T-cell (primary cell): ENCODE data around the gene NHSL1. TPM values are rescaled to one million over a fixed set of nuclear protein-coding genes. Genes with fewer than 3 reads are reported as not detected.

Source experiments
- ATAC-seq, 4 experiments: fragments of 200-7000 bp in 3 of 4; fragments of 150-1000 bp in 1 of 4; cut with Tn5 transposase; replicated peaks in 1 of 4; 1 replicate in 3 of 4; 2 replicates in 1 of 4; pipeline ENCODE4 v1.10.0; 2021; ENCODE audit warnings: moderate library complexity in 3 of 4, mild to moderate bottlenecking in 2 of 4, moderate number of reproducible peaks in 1 of 4
- CTCF ChIA-PET, 2 donors: fragments of 300-600 bp; sonication (Branson Sonifier 250); formaldehyde crosslinking; loops; one replicate each; lab custom pipeline; 2022; ENCODE audit warnings: antibody characterized with exemption in 2 of 2; lab: Charles Lee
- POLR2A ChIA-PET, 2 donors: fragments of 300-600 bp; sonication (Branson Sonifier 250); formaldehyde crosslinking; loops; one replicate each; lab custom pipeline; 2022; ENCODE audit warnings: antibody characterized with exemption in 2 of 2; lab: Charles Lee
- DNase-seq, 35 experiments: peaks; one replicate each; pipeline versions ENCODE4 v3.0.0 to v3.0.0-alpha.2; 2013 to 2023
- H3K27ac ChIP-seq: one replicate; pipeline ENCODE4 v1.5.1; 2013; ENCODE audit warnings: low read length
- H3K27me3 ChIP-seq, 2 experiments: replicated peaks in 1 of 2; 1 replicate in 1 of 2; 2 replicates in 1 of 2; pipeline versions ENCODE4 v1.6.1 to v1.7.0; 2013; ENCODE audit warnings: low read length in 1 of 2, mixed read lengths in 1 of 2; ENCODE audit not compliant: control insufficient read depth in 2 of 2, insufficient read depth in 2 of 2; ENCODE audit errors: extremely low read depth in 1 of 2
- H3K36me3 ChIP-seq, 2 donors: 1 replicate in 1 of 2; 2 replicates in 1 of 2; pipeline versions ENCODE4 v1.6.1 to v1.7.0; 2013; ENCODE audit warnings: low read length in 1 of 2; ENCODE audit not compliant: control insufficient read depth in 2 of 2, insufficient read depth in 1 of 2; ENCODE audit errors: extremely low read depth in 1 of 2
- H3K4me1 ChIP-seq, 2 experiments: 1 replicate in 1 of 2; 2 replicates in 1 of 2; pipeline versions ENCODE4 v1.6.1 to v1.7.0; 2013; ENCODE audit warnings: low read length in 2 of 2, mixed read lengths in 1 of 2; ENCODE audit not compliant: insufficient read depth in 2 of 2, control insufficient read depth in 1 of 2; ENCODE audit errors: extremely low read depth in 1 of 2
- H3K4me3 ChIP-seq, 2 donors: 1 replicate in 1 of 2; 2 replicates in 1 of 2; pipeline versions ENCODE4 v1.5.1 to v1.7.0; 2013; ENCODE audit warnings: mild to moderate bottlenecking in 2 of 2, low read length in 1 of 2, moderate library complexity in 1 of 2; ENCODE audit not compliant: control insufficient read depth in 1 of 2; ENCODE audit errors: extremely low read depth in 1 of 2
- H3K9me3 ChIP-seq: 2 replicates; pipeline ENCODE4 v1.7.0; 2013
- H3K27ac Mint-ChIP-seq, 2 donors: one replicate each; pipeline ENCODE4 v1.8.0; 2020 to 2021; ENCODE audit warnings: mild to moderate bottlenecking in 2 of 2, mixed read lengths in 2 of 2
- H3K27me3 Mint-ChIP-seq, 2 donors: one replicate each; pipeline ENCODE4 v1.8.0; 2021 to 2022; ENCODE audit warnings: mixed read lengths in 2 of 2
- H3K36me3 Mint-ChIP-seq: one replicate; pipeline ENCODE4 v1.8.0; 2021; ENCODE audit warnings: mixed read lengths
- H3K4me1 Mint-ChIP-seq, 3 donors: one replicate each; pipeline ENCODE4 v1.8.0; 2020 to 2022; ENCODE audit warnings: mixed read lengths in 3 of 3, mild to moderate bottlenecking in 1 of 3
- H3K4me3 Mint-ChIP-seq, 3 donors: one replicate each; pipeline ENCODE4 v1.8.0; 2020 to 2022; ENCODE audit warnings: mild to moderate bottlenecking in 3 of 3, mixed read lengths in 3 of 3, moderate library complexity in 3 of 3
- H3K9me3 Mint-ChIP-seq, 3 donors: one replicate each; pipeline ENCODE4 v1.8.0; 2020 to 2022; ENCODE audit warnings: mixed read lengths in 3 of 3
- WGBS: methylation state at CpG from one replicate; pipeline ENCODE4 v1.1.5; 2013; ENCODE audit warnings: missing lambda C conversion rate; ENCODE audit not compliant: insufficient coverage; 5-methylcytosine and 5-hydroxymethylcytosine counted together
- total RNA-seq, 35 experiments: library from RNA in 6 of 35; stranded (reverse) in 6 of 35; fragments of 120-200 nt in 1 of 35; gene quantifications; one replicate each; pipeline versions ENCODE4 v1.2.1 to v1.2.4 and lab custom pipeline; 2013 to 2026

NHSL1 gene
- total RNA-seq, 5 donors from 2014 or later (not counting 1 experiment from before 2014, with no cell fraction given) = 0.08 to 0.64 (median 0.46) TPM

- Histone ChIP-seq H3K36me3 (no peaks in the 10 kb centered on the region), H3K27me3 (peaks cover 0 to 7% of the 10 kb centered on the region in 2 experiments), H3K27ac (no peak overlapping the region), H3K9me3 (no peaks in the 10 kb centered on the region), H3K4me3 (no peak overlapping the region), H3K4me1 (no peaks in the 10 kb centered on the region)
- H3K27me3 Mint-ChIP-seq = peaks cover 16% of the 10 kb centered on the region in 2 donors
- no peak overlapping the region for H3K27ac Mint-ChIP-seq
- WGBS = no CpG with 5 or more reads among the region's 8 CpGs
- H3K4me3 Mint-ChIP-seq = no peak overlapping the region
- H3K36me3 Mint-ChIP-seq = no peaks in the 10 kb centered on the region
- H3K9me3 Mint-ChIP-seq = no peaks in the 10 kb centered on the region
- DNase-seq = no peak
- POLR2A ChIA-PET = interaction anchor here in 1 of 2 donors (0.6 kb wide), 1 partner anchor 18 kb away, joined by 3 read pairs; no protein-coding TSS in a partner anchor
- no peak for ATAC-seq
- CTCF ChIA-PET = interaction anchor here in 1 of 2 donors (0.6 kb wide), 1 partner anchor 14 kb away, joined by 3 read pairs; no protein-coding TSS in a partner anchor
- H3K4me1 Mint-ChIP-seq = no peaks in the 10 kb centered on the region
Observed at GRCh38 chr6:138387577-138388368, 111.5 kb downstream of the NHSL1 start.

- H3K4me3 Mint-ChIP-seq = no peak overlapping the region
- H3K36me3 Mint-ChIP-seq = no peaks in the 10 kb centered on the region
- no peaks in the 10 kb centered on the region for H3K4me1 ChIP-seq
- WGBS = 100% methylated on average over 2 of the region's 3 CpGs
- ATAC-seq = no peak
- no peaks in the 10 kb centered on the region for H3K4me1 Mint-ChIP-seq
- H3K27me3 ChIP-seq = peaks cover 0 to 12% of the 10 kb centered on the region in 2 experiments
- no peaks in the 10 kb centered on the region for H3K9me3 ChIP-seq
- H3K27ac Mint-ChIP-seq = no peak overlapping the region
- no peaks in the 10 kb centered on the region for H3K36me3 ChIP-seq
- no peaks in the 10 kb centered on the region for H3K9me3 Mint-ChIP-seq
- H3K4me3 ChIP-seq = no peak overlapping the region
- no peak for DNase-seq
- POLR2A ChIA-PET = interaction anchor here in 1 of 2 donors (0.6 kb wide), 1 partner anchor 19 kb away, joined by 3 read pairs; no protein-coding TSS in a partner anchor
- H3K27ac ChIP-seq = no peak overlapping the region
- CTCF ChIA-PET = no interaction called here
- H3K27me3 Mint-ChIP-seq = peaks cover 16 to 18% of the 10 kb centered on the region in 2 donors
Observed at GRCh38 chr6:138386897-138387296, 112.4 kb downstream of the NHSL1 start.

DNA sequence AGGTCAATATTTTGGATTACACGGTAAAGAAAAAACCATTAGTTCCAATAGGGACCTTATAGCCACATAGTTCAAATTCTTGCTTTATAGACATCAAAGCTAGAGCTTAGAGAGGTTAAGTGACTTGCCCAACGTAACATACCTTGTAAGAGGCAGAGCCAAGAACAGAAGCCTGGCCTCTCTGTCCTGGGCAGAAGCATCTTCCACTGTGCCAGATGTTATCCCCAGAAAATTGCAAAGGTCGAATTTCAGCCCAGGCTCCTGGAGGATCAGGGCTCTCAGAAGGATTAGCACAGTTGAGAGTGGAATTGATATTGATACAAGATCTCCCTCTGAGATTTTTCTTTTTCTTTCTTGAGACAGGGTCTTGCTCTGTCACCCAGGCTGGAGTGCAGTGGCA lies 115.5 kb downstream of the NHSL1 start:
- Histone ChIP-seq H3K27me3 (peaks cover 0 to 16% of the 10 kb centered on the region in 2 experiments), H3K36me3 (no peaks in the 10 kb centered on the region), H3K27ac (no peak overlapping the region), H3K9me3 (no peaks in the 10 kb centered on the region), H3K4me1 (no peaks in the 10 kb centered on the region), H3K4me3 (no peak overlapping the region)
- Mint-ChIP-seq H3K4me1 (no peaks in the 10 kb centered on the region), H3K9me3 (no peaks in the 10 kb centered on the region), H3K27ac (no peak overlapping the region), H3K36me3 (no peaks in the 10 kb centered on the region), H3K4me3 (no peak overlapping the region), H3K27me3 (peaks cover 6 to 11% of the 10 kb centered on the region in 2 donors)
- DNase-seq = no peak
- CTCF ChIA-PET = no interaction called here
- 65% methylated on average over 2 of the region's 3 CpGs for WGBS
- POLR2A ChIA-PET = no interaction called here
- no peak for ATAC-seq

DNA sequence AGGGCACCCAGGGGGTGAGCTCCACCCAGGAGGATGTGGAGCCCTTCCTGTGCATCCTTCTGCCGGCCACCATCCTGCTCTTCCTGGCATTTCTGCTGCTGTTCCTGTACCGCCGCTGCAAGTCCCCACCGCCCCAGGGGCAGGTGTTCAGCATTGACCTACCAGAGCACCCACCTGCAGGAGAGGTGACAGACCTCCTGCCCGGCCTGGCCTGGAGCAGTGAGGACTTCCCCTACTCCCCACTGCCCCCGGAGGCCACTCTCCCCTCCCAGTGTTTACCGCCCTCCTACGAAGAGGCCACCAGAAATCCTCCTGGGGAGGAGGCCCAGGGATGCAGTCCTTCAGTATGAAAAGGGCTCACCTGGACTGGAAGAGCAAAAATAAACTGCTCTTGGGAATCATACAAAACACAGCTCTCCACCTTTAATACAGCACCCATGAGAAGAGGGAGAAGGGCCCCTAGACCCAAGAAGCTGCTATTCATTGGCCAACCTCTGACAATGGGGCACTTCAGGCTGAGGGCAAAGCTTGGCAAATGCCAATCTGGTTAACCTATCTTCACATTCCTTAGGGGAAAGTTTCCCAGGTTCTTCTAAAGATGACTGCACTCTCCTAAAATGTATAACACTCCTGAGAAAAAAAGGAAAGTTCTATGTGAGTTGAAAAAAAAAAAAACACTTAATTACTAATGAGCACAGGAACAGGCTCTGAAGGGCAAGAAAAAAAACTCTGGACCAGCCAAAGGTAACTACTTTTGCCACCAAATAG lies 116.6 kb downstream of the NHSL1 start:
- H3K9me3 ChIP-seq = no peaks in the 10 kb centered on the region
- no peak overlapping the region for H3K4me3 Mint-ChIP-seq
- no peak for DNase-seq
- H3K36me3 Mint-ChIP-seq = no peaks in the 10 kb centered on the region
- CTCF ChIA-PET = no interaction called here
- no peak overlapping the region for H3K27ac Mint-ChIP-seq
- POLR2A ChIA-PET = no interaction called here
- no peaks in the 10 kb centered on the region for H3K9me3 Mint-ChIP-seq
- peaks cover 0 to 19% of the 10 kb centered on the region in 2 experiments for H3K27me3 ChIP-seq
- no peak overlapping the region for H3K4me3 ChIP-seq
- no peaks in the 10 kb centered on the region for H3K4me1 Mint-ChIP-seq
- no peak for ATAC-seq
- no peaks in the 10 kb centered on the region for H3K36me3 ChIP-seq
- no peak overlapping the region for H3K27ac ChIP-seq
- no peaks in the 10 kb centered on the region for H3K4me1 ChIP-seq
- WGBS = 92% methylated on average over 4 of the region's 8 CpGs
- peaks cover 0 to 6% of the 10 kb centered on the region in 2 donors for H3K27me3 Mint-ChIP-seq

- Histone ChIP-seq H3K27me3 (peaks cover 0 to 13% of the 10 kb centered on the region in 2 experiments), H3K4me3 (no peak overlapping the region), H3K9me3 (no peaks in the 10 kb centered on the region), H3K27ac (no peak overlapping the region), H3K4me1 (no peaks in the 10 kb centered on the region), H3K36me3 (no peaks in the 10 kb centered on the region)
- Mint-ChIP-seq H3K36me3 (no peaks in the 10 kb centered on the region), H3K4me3 (no peak overlapping the region), H3K4me1 (no peaks in the 10 kb centered on the region), H3K9me3 (no peaks in the 10 kb centered on the region), H3K27me3 (peaks cover 0 to 11% of the 10 kb centered on the region in 2 donors), H3K27ac (no peak overlapping the region)
- ChIA-PET POLR2A (no interaction called here), CTCF (no interaction called here)
- WGBS = no CpG with 5 or more reads among the region's 4 CpGs
- ATAC-seq (no peak), DNase-seq (no peak)
Observed at GRCh38 chr6:138378463-138378862, 120.8 kb downstream of the NHSL1 start.

DNA sequence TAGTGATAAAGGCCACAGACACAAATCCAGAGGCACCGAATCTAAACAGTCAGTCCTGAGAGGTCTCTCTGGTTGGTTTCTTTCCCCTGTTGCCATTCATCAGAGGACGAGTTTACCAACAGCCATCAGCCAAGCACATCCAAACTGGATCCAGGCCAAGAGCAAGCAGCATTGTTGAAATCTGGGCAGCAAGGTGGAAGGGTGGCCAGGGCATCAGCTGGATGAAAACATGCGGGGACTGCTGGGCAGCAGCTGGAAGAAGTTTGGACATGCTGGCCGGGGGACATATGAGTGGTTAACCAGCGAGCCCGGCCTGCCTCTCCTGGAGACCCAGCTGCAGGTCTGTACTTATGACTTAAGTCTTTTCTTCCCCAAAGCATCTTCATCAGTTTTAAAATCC lies 121.5 kb downstream of the NHSL1 start, which contains the start of gene SMIM28:
Gene SMIM28 (plus strand): TSS at position 62 of the 400 bp plus-strand sequence. CDS start 168 bp downstream, at position 230.
- 85% methylated on average over 4 of the region's 6 CpGs for WGBS
- Histone ChIP-seq H3K9me3 (no peaks in the 10 kb centered on the region), H3K27ac (no peak within 1 kb of the TSS), H3K4me3 (no peak within 1 kb of the TSS), H3K27me3 (peaks cover 0 to 13% of the 10 kb centered on the region in 2 experiments), H3K36me3 (no peaks in the 10 kb centered on the region), H3K4me1 (no peaks in the 10 kb centered on the region)
- no peaks in the 10 kb centered on the region for H3K4me1 Mint-ChIP-seq
- peaks cover 0 to 9% of the 10 kb centered on the region in 2 donors for H3K27me3 Mint-ChIP-seq
- no peaks in the 10 kb centered on the region for H3K36me3 Mint-ChIP-seq
- POLR2A ChIA-PET = interaction anchor here in 1 of 2 donors (0.6 kb wide), 1 partner anchor 27 kb away, joined by 3 read pairs; no protein-coding TSS in a partner anchor
- CTCF ChIA-PET = interaction anchor here (0.6 to 0.7 kb wide), 2 partner anchors 120 to 1662 kb away, joined by 4 to 5 read pairs; no protein-coding TSS in a partner anchor
- DNase-seq (no peak), ATAC-seq (no peak)
- H3K4me3 Mint-ChIP-seq = no peak within 1 kb of the TSS
- no peak within 1 kb of the TSS for H3K27ac Mint-ChIP-seq
- no peaks in the 10 kb centered on the region for H3K9me3 Mint-ChIP-seq
